ENCODE data around the gene SLC9A7.

The SLC9A7 gene

GRCh38 chrX:46627711-46628419 is 131.1 kb downstream of the SLC9A7 start:
- H3K4me3 ChIP-seq (ENCODE audit: low read depth, low read length) = no peak overlapping the region
- DNase-seq (ENCODE audit: low read depth) = no peak
- TF ChIP-seq, protein P1, sequence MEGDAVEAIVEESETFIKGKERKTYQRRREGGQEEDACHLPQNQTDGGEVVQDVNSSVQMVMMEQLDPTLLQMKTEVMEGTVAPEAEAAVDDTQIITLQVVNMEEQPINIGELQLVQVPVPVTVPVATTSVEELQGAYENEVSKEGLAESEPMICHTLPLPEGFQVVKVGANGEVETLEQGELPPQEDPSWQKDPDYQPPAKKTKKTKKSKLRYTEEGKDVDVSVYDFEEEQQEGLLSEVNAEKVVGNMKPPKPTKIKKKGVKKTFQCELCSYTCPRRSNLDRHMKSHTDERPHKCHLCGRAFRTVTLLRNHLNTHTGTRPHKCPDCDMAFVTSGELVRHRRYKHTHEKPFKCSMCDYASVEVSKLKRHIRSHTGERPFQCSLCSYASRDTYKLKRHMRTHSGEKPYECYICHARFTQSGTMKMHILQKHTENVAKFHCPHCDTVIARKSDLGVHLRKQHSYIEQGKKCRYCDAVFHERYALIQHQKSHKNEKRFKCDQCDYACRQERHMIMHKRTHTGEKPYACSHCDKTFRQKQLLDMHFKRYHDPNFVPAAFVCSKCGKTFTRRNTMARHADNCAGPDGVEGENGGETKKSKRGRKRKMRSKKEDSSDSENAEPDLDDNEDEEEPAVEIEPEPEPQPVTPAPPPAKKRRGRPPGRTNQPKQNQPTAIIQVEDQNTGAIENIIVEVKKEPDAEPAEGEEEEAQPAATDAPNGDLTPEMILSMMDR (conservative IDR thresholded peaks at IDR 0.05; ENCODE audit: low read depth, low read length) = no peak

DNA sequence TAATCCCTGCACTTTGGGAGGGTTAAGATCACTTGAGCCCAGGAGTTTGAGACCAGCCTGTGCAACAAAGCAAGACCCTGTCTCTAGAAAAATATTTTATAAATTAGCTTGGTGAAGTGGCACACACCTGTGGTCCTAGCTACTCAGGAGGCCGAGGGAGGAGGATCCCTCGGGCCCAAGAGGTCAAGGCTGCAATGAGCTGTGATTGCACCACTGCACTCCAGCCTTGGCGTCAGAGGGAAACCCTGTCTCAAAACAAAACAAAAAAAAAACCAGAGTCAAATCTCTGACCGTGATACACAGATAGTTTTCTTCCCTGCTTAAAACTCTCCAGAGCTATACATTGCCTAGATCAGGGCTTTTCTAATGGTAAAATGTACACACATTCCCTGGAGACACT is 131.9 kb downstream of the SLC9A7 start:
- DNase-seq (ENCODE audit: low read depth) = peak; percentile 7
- H3K4me3 ChIP-seq (ENCODE audit: low read depth, low read length) = no peak overlapping the region
- TF ChIP-seq, protein P1 (conservative IDR thresholded peaks at IDR 0.05; ENCODE audit: low read depth, low read length) = no peak

DNA sequence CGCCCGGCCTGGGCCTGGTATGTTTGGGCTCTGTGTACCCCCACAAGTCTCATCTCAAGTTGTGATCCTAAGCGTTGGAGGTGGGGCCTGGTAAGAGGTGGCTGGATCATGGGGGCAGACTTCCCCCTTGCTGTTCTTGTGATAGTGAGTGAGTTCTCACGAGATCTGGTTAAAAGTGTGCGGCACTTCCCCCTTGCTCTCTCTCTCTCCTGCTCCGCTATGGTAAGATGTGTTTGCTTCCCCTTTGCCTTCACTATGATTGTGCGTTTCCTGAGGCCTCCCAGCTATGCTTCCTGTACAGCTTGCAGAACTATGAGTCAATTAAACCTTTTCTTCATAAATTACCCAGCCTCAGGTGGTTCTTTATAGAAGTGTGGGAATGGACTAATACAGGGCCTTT is 132.4 kb downstream of the SLC9A7 start:
- H3K4me3 ChIP-seq (ENCODE audit: low read depth, low read length) = no peak overlapping the region
- TF ChIP-seq, protein P1 (conservative IDR thresholded peaks at IDR 0.05; ENCODE audit: low read depth, low read length) = no peak
- peak; percentile 16 for DNase-seq (ENCODE audit: low read depth)

GRCh38 chrX:46624090-46624786 is 134.7 kb downstream of the SLC9A7 start:
- TF ChIP-seq, protein P1 (conservative IDR thresholded peaks at IDR 0.05; ENCODE audit: low read depth, low read length) = no peak
- no peak for DNase-seq (ENCODE audit: low read depth)
- H3K4me3 ChIP-seq (ENCODE audit: low read depth, low read length) = no peak overlapping the region

DNA sequence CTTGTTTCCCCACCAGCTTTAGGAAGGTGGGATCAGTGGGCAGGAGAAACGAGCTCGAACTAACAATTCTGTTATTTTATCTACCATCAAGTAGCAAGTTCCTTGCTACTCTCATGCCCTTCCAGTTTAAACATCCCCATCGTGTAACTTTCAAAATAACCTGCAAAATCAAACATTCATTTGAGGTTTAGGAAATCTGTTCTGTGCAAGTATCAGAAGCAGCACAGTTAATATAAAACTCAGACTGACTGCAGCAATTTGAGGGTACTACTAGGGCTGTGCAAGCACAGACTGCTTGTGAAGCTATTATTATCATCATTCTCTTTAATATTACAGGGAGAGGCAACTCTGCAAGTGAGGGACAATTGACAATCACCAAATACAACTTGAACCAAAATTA is 137.3 kb downstream of the SLC9A7 start:
- TF ChIP-seq, protein P1 (conservative IDR thresholded peaks at IDR 0.05; ENCODE audit: low read depth, low read length) = no peak

GRCh38 chrX:46620505-46620904 is 138.4 kb downstream of the SLC9A7 start:
- DNase-seq (ENCODE audit: low read depth) = no peak
- TF ChIP-seq, protein P1 (conservative IDR thresholded peaks at IDR 0.05; ENCODE audit: low read depth, low read length) = no peak

More for the DNA sequence above, 137.3 kb downstream of the SLC9A7 start:
- no peak for DNase-seq (ENCODE audit: low read depth)
- H3K4me3 ChIP-seq (ENCODE audit: low read depth, low read length) = no peak overlapping the region

More at GRCh38 chrX:46620505-46620904, 138.4 kb downstream of the SLC9A7 start:
- no peak overlapping the region for H3K4me3 ChIP-seq (ENCODE audit: low read depth, low read length)

Measured in choroid plexus epithelial cell (primary cell).